ENCODE measurements around the gene PPFIA4. TPM values are rescaled to one million over a fixed set of nuclear protein-coding genes. Genes with fewer than 3 reads are reported as not detected.

Gene PPFIA4
- polyA plus RNA-seq, 1 experiment, result 3.8 TPM

GRCh38 chr1:203076031-203076511 is 49.8 kb downstream of the PPFIA4 start:
- no peak for TF ChIP-seq CTCF (IDR thresholded peaks at IDR 0.05; ENCODE audit: insufficient read depth, low read depth, low read length)
- no peak for DNase-seq (ENCODE audit: low read depth)
- Histone ChIP-seq H3K27me3 (ENCODE audit: control insufficient read depth, insufficient read depth, low read length) (peaks cover 26% of the 10 kb centered on the region), H3K4me3 (ENCODE audit: low read depth, low read length) (no peak overlapping the region), H3K36me3 (ENCODE audit: control insufficient read depth, insufficient read depth, low read length) (peaks cover 1% of the 10 kb centered on the region)
- POLR2A ChIA-PET, result no interaction called here
- CTCF ChIA-PET, result interaction anchor here (2.8 kb wide), 1 partner anchor 10 kb away, joined by 12 read pairs; the partner anchor contains the start of gene MYOG

GRCh38 chr1:203077367-203077766 is 51.1 kb downstream of the PPFIA4 start:
- DNase-seq (ENCODE audit: low read depth), result no peak
- ChIA-PET CTCF (interaction anchor here (1.1 to 2.8 kb wide), 3 partner anchors 9 to 31 kb away, joined by 3 to 12 read pairs (median 7); partner anchors contain the start of gene MYOG), POLR2A (no interaction called here)
- no peak for TF ChIP-seq CTCF (IDR thresholded peaks at IDR 0.05; ENCODE audit: insufficient read depth, low read depth, low read length)
- Histone ChIP-seq H3K27me3 (ENCODE audit: control insufficient read depth, insufficient read depth, low read length) (peaks cover 23% of the 10 kb centered on the region), H3K4me3 (ENCODE audit: low read depth, low read length) (no peak overlapping the region), H3K36me3 (ENCODE audit: control insufficient read depth, insufficient read depth, low read length) (no peaks in the 10 kb centered on the region; the same call in 1 of the 2 replicates)

- ChIA-PET POLR2A (no interaction called here), CTCF (interaction anchor here (0.6 to 2.8 kb wide), 4 partner anchors 8 to 134 kb away, joined by 3 to 12 read pairs (median 6); partner anchors contain the start of gene MYOG)
- Histone ChIP-seq H3K27me3 (ENCODE audit: control insufficient read depth, insufficient read depth, low read length) (peaks cover 23% of the 10 kb centered on the region), H3K4me3 (ENCODE audit: low read depth, low read length) (no peak overlapping the region), H3K36me3 (ENCODE audit: control insufficient read depth, insufficient read depth, low read length) (no peaks in the 10 kb centered on the region; the same call in 1 of the 2 replicates)
- no peak for TF ChIP-seq CTCF (IDR thresholded peaks at IDR 0.05; ENCODE audit: insufficient read depth, low read depth, low read length)
- no peak for DNase-seq (ENCODE audit: low read depth)
Observed at GRCh38 chr1:203077956-203078355, 51.7 kb downstream of the PPFIA4 start.

- Histone ChIP-seq H3K36me3 (ENCODE audit: control insufficient read depth, insufficient read depth, low read length) (no peaks in the 10 kb centered on the region; the same call in 1 of the 2 replicates), H3K27me3 (ENCODE audit: control insufficient read depth, insufficient read depth, low read length) (peaks cover 23% of the 10 kb centered on the region), H3K4me3 (ENCODE audit: low read depth, low read length) (no peak overlapping the region)
- no peak for DNase-seq (ENCODE audit: low read depth)
- no peak for TF ChIP-seq CTCF (IDR thresholded peaks at IDR 0.05; ENCODE audit: insufficient read depth, low read depth, low read length)
- ChIA-PET POLR2A (interaction anchor here (0.6 kb wide), 1 partner anchor 12 kb away, joined by 3 read pairs; no protein-coding TSS in a partner anchor), CTCF (interaction anchor here (0.6 to 2.8 kb wide), 4 partner anchors 8 to 134 kb away, joined by 3 to 12 read pairs (median 6); partner anchors contain the start of gene MYOG)
Observed at GRCh38 chr1:203078478-203078877, 52.2 kb downstream of the PPFIA4 start.

GRCh38 chr1:203080456-203080855 is 54.2 kb downstream of the PPFIA4 start:
- peaks cover 16% of the 10 kb centered on the region for H3K27me3 ChIP-seq (ENCODE audit: control insufficient read depth, insufficient read depth, low read length)
- ChIA-PET CTCF (interaction anchor here (1.0 kb wide), 1 partner anchor 135 kb away, joined by 3 read pairs; no protein-coding TSS in a partner anchor), POLR2A (no interaction called here)
- H3K36me3 ChIP-seq (ENCODE audit: control insufficient read depth, insufficient read depth, low read length), result no peaks in the 10 kb centered on the region; the same call in 1 of the 2 replicates
- no peak overlapping the region for H3K4me3 ChIP-seq (ENCODE audit: low read depth, low read length)
- no peak for TF ChIP-seq CTCF (IDR thresholded peaks at IDR 0.05; ENCODE audit: insufficient read depth, low read depth, low read length)
- no peak for DNase-seq (ENCODE audit: low read depth)
